Kidney epithelial cell (primary cell): ENCODE results near the gene LRRC8E. TPM values are rescaled to one million over a fixed set of nuclear protein-coding genes. Genes with fewer than 3 reads are reported as not detected.

ENCODE experiments used
- DNase-seq: peaks from one replicate; pipeline ENCODE4 v3.0.0-alpha.2; 2010; ENCODE audit warnings: low read depth
- H3K27me3 ChIP-seq: 2 replicates; pipeline ENCODE4 v1.6.0; 2011; ENCODE audit warnings: low read length; ENCODE audit not compliant: control insufficient read depth, insufficient read depth
- H3K36me3 ChIP-seq: 2 replicates; pipeline ENCODE4 v1.5.1; 2011; ENCODE audit warnings: low read length; ENCODE audit not compliant: control insufficient read depth, insufficient read depth
- H3K4me3 ChIP-seq: 2 replicates; pipeline ENCODE4 v1.5.1; 2011; ENCODE audit warnings: low read depth, mild to moderate bottlenecking, control low read depth, low read length
- CTCF ChIP-seq: IDR thresholded peaks from 2 replicates; pipeline ENCODE4 v1.5.1; 2011; ENCODE audit warnings: mild to moderate bottlenecking, moderate library complexity, low read length, control low read depth, inconsistent platforms; ENCODE audit not compliant: insufficient read depth, poor library complexity, severe bottlenecking
- total RNA-seq: library from RNA; depleted of rRNA; stranded (reverse); fragments of >200 nt; gene quantifications from 2 replicates; pipeline ENCODE4 v1.2.3, GENCODE V29; 2015

LRRC8E gene
- total RNA-seq, 1 donor from 2014 or later = 11.6 TPM

DNA sequence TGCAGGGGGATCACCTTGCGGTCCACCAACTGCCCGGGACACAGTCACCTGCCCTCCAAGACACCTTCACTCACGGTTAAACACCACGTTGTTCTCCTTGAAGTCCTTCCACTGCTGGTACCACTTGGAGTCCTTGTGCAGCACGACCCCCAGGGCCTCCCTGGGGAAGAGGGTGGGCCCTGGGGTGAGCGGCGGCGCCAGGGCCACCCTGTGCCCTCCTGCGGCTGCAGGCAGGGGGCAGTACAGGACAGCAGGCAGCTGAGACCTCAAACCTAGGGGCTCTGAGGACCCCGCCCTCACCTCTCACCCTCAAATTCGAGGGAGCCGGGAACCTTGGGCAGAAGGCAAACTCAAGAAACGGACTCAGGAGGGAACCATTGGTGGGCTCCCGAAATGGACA lies 45.1 kb downstream of the LRRC8E start:
- Histone ChIP-seq H3K27me3 (no peaks in the 10 kb centered on the region), H3K36me3 (peaks cover 5% of the 10 kb centered on the region), H3K4me3 (no peak overlapping the region)
- no peak for DNase-seq
- TF ChIP-seq CTCF = peak; percentile 32

DNA sequence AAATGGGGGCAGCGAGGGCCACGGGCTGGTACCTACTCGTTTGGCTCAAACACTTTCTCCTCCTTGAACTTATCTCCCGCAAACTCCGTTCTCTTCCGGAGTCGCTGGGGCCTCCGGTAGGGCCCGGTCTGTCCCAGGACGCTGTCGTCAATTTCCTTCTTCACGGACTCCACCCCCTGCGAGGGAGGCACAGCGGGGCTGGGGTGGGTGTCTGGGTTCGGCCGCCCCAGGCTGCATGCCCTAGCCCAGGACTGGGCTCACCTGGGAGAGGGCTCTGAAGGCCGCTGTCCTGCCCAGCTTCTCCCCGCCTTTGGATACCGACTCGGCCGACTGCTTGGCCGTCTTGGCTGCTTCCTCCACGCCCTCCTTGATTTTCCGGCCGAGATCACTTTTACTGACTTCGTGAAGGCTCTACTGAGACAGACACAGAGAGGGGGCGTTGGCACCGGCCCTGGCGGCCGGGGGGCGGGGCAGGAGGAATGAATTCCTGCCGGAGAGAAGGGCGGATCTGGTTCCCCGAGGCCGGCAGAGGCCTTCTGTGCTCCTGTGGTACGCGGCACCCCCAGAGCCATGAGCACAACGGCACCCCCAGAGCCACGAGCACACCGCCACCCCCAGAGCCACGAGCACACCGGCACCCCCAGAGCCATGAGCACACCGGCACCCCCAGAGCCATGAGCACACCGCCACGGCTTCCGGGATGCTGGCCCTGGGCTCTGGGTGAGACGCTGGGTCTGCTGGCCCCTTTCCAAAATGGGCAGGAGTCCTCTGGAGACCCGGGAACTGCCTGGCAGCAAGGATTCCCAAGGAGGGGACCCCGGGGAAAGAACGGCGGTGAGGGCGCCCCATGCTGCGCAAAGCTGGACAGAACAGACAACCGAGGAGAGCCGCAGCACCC lies 45.8 kb downstream of the LRRC8E start:
- TF ChIP-seq CTCF = no peak
- H3K4me3 ChIP-seq = no peak overlapping the region
- no peaks in the 10 kb centered on the region for H3K27me3 ChIP-seq
- DNase-seq = no peak
- peaks cover 5% of the 10 kb centered on the region for H3K36me3 ChIP-seq

DNA sequence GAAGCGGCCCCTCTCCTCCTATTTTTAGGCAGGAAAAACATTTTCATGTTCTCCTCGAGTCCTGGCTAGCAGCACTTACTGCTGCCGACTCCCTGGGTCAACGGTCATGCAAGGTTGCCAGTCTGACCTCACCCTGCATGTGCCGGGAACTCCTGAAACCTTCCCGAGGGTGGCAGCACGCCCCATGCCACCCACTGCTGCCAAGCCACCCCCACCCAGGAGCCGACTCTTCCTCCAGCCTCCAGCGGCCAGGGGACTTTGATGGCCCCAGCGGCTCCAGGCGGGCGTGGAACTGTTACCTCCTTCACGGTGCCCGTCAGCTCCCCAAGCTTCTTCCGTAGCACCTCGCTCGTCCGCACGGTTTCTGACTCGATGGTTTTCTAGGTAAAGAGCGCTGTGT lies 46.5 kb downstream of the LRRC8E start:
- no peak for DNase-seq
- Histone ChIP-seq H3K4me3 (no peak overlapping the region), H3K36me3 (peaks cover 5% of the 10 kb centered on the region), H3K27me3 (no peaks in the 10 kb centered on the region)
- no peak for TF ChIP-seq CTCF

- TF ChIP-seq CTCF = no peak
- no peak overlapping the region for H3K4me3 ChIP-seq
- DNase-seq = no peak
- H3K27me3 ChIP-seq = no peaks in the 10 kb centered on the region
- peaks cover 2% of the 10 kb centered on the region for H3K36me3 ChIP-seq
These were observed 52.5 kb downstream of the LRRC8E start for GRCh38 chr19:7940841-7941240.

GRCh38 chr19:7941895-7942596 lies 53.7 kb downstream of the LRRC8E start:
- TF ChIP-seq CTCF = no peak
- H3K36me3 ChIP-seq = peaks cover 2% of the 10 kb centered on the region
- H3K27me3 ChIP-seq = no peaks in the 10 kb centered on the region
- no peak for DNase-seq
- H3K4me3 ChIP-seq = no peak overlapping the region
